Epithelial cell of prostate (primary cell): ENCODE measurements around the gene ZNF32.
"Not testable (repeated sequence)": the region's sequence is repeated elsewhere in the genome, so short reads cannot be mapped to it uniquely, and the experiment has no call there.

Experiments used
- DNase-seq: peaks from one replicate; pipeline ENCODE4 v3.0.0-alpha.2; 2011; ENCODE audit warnings: low read depth, low spot score
- H3K27ac ChIP-seq: fragments of 450-650 bp; 2 replicates; pipeline ENCODE4 v1.5.1; 2017; ENCODE audit warnings: mild to moderate bottlenecking

Gene ZNF32

DNA sequence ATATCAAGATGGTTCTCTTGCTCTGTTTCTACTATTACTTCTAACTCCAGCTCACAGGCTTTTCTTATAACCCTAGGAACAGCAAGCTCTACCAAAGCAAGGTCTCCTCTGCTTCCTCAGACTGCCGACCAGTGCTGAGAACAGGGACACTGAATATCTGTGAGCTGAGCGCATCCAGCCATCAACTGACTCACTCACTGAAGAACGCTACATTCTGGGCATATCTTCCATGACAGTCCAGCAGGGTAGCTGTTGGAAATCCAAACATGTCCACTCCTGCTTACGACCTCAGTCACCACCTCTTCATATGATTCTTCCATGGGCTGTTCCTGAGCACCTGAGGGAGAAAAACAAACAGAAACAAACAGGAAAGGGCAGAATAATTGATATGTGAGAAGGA, 2.8 kb downstream of the ZNF32 start:
- DNase-seq, result no peak
- H3K27ac ChIP-seq, result no peak overlapping the region

DNA sequence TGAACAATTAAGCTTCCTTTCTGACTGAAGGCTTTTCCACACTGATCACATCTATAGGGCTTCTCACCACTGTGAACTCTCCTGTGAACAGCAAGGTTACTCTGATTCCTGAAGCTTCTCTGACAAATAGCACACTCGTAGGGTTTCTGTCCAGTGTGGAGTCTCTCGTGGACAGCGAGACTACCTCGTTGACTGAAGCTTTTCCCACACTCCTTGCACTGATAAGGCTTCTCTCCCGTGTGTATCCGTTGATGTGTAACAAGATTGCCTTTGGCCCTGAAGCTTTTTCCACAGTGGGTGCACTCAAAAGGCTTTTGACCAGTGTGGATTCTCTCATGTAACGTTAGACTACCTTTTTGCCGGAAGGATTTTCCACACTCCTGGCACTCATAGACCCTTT, 4.4 kb downstream of the ZNF32 start:
- H3K27ac ChIP-seq, result no peak overlapping the region
- DNase-seq, result no peak

DNA sequence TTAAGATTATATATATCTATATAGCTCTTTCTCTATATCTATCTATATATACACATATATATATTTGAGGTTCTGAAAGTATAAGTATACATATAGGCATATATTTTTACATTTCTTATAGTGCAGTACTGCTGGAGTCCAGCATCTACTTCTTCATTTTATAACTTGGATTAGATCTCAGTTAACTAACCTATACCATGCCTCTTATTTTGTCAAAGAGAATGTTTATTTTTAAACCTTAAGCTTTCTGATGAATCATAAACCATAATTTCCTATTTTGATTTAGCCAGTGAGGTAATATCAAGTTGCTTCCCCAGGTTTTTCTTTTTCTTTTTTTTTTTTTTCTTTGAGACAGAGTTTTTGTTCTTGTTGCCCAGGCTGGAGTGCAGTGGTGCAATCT, 8.1 kb downstream of the ZNF32 start:
- no peak for DNase-seq
- no peak overlapping the region for H3K27ac ChIP-seq

DNA sequence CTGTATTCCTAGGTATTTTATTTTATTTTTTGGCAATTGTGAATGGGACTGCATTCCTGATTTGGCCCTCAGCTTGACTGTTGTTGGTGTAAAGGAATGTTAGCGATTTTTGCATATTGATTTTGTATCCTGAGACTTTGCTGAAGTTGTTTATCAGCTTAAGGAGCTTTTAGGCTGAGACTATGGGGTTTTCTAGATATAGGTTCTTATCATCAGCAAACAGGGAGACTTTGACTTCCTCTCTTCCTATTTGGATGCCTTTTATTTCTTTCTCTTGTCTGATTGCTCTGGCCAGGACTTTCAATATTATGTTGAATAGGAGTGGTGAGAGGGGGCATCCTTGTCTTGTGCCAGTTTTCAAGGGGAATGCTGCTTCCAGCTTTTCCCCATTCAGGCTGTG, 12.9 kb downstream of the ZNF32 start:
- DNase-seq, H3K27ac ChIP-seq: not testable (repeated sequence)

DNA sequence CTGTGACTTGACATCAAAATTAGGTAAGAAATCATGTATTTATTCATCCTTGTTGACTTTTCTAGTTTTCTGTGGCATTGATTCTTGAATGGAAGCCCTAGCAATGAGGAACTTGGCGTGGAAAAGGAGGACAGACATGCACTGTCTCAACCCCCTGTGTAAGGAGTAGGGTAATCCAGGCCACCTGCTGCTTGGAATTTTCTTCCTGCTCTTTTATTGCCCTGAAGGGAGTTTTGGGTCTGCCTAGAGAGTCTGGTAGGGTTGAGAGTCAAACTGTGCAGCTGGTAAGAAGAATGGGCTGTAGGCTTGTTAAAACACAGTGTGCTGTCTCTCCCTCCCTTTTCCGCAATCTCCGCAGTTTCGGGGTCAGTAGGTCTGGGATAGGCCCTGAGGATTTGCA, 19.7 kb downstream of the ZNF32 start:
- no peak overlapping the region for H3K27ac ChIP-seq
- no peak for DNase-seq

DNA sequence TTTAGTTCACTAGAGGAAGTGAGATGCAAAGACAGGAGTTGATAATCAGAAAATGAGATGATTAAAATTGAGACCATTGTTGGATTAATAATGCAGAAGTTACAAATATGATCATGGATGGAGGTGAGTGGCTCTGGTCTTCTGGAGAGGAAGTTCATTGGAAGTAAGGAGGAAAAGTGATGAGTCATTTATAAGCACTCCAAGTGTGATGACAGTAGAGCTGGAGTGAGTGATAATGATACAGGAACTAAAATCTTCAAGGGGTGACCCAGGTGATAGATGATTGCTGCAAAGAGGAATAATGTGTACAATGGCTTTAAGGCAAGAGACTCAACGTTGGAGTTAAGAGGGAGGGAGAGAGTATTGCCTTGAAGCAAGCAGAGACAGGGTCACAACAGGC, 20.7 kb downstream of the ZNF32 start:
- no peak for DNase-seq
- H3K27ac ChIP-seq, result no peak overlapping the region

DNA sequence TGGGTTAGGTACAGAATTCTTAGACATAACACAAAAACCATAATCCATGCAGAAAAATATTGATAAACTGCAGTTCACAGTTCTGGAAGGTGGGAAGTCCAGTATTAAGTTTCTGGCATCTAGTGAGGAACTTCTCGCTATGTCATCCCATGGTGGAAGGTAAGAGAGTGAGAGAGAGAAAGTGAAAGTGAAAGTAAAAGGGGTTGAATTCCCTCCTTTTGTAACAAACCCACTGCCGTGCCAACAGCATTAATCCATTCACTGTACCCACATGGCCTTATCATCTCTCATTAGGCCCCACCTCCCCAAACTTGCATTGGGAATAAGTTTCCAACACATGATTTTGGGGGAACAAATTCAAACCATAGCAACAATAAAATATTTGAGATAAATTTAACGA, 25.3 kb downstream of the ZNF32 start:
- no peak for DNase-seq

DNA sequence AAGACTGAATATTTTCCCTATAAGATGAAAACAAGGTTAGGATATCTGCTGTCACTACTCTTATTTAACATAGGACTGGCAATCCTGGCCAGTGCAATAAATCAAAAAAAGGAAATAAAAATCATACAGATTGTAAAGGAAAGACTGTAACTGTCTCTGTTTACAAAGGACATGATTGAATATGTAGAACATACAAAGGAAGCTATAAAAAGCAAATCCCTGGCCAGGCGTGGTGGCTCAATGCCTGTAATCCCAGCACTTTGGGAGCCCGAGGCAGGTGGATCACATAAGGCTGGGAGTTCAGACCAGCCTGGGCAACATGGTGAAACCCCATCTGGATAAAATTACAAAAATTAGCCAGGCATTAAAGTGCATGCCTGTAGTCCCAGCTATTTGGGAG, 26.6 kb downstream of the ZNF32 start:
- no peak overlapping the region for H3K27ac ChIP-seq
- DNase-seq, result no peak

More for the DNA sequence above, 25.3 kb downstream of the ZNF32 start:
- no peak overlapping the region for H3K27ac ChIP-seq

DNA sequence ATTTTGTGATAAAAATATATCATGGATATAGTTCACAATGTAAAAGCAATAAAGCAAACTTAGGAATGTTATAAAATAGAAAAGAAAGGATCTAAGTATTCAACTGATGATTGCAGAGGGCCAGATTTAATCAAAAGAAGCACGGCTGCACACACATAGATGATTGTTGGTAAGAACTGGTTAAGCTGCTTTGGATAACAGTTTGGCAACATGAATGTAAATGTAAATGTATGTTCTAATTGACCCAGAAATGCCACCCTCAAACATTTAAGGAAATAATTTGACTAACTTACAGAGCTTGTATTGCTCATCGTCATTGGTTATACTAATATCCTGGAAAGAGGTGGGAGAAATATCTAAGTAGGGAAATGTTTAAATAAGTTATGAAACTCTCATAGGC, 29.3 kb downstream of the ZNF32 start:
- no peak for DNase-seq
- no peak overlapping the region for H3K27ac ChIP-seq

DNA sequence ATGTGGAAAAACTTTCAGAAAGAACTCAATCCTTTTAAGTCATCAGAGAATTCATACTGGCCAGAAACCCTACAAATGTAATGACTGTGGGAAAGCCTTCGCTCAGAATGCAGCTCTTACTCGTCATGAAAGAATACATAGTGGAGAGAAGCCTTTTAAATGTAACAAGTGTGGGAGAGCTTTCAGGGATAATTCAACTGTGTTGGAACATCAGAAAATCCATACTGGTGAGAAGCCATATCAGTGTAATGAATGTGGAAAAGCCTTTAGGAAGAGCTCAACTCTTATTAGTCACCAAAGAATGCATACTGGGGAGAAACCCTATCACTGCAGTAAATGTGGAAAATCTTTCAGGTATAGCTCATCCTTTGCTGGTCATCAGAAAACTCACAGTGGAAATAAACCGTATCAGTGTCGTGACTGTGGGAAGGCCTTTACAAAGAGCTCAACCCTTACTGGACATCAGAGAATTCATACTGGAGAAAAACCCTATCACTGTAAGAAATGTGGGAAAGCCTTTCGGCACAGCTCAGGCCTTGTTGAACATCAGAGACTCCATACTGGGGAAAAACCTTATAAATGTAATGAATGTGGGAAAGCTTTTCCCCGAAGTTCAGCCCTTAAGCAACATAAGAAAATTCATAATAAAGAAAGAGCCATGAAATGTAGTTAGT, 31.8 kb downstream of the ZNF32 start:
- no peak for DNase-seq
- no peak overlapping the region for H3K27ac ChIP-seq

DNA sequence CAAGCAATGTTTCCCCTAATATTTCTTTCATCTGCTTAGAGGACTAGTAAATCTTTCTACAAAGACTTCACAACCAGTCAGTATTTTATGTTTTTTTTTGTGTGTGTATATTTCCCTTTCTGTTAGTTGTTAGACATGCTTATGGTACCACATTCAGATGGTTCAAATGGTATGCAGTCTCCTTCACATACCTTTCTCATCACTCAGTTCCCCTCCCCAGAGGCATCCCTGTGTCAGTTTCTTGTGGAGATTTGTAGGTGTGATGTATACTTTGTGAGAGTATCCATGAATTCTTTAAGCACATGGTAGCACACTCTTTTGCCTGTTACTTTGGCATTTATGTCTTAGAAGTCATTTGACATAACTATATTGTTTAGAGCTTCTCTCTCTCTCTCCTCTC, 38.0 kb downstream of the ZNF32 start:
- DNase-seq, result no peak

DNA sequence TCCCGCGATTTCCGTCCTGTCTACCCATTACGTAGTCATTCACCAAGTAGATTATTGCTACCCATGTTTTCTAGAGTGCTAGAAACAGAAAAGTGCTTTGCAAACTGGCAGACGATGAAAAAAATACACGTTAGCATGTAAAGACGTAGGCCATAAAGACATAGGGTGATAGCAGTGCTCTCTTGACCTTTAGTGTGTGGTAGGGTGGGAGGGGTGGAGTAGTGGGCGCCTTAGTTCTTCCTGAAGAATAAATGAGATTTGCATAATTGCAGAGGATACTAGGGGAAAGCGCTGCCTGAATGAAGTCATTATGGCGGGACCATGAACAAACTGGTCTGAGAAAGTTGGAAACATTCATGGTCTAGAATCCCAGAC, 41.5 kb downstream of the ZNF32 start:
- no peak overlapping the region for H3K27ac ChIP-seq
- DNase-seq, result no peak

More for the DNA sequence above, 38.0 kb downstream of the ZNF32 start:
- peak overlapping the region; percentile 13 for H3K27ac ChIP-seq

DNA sequence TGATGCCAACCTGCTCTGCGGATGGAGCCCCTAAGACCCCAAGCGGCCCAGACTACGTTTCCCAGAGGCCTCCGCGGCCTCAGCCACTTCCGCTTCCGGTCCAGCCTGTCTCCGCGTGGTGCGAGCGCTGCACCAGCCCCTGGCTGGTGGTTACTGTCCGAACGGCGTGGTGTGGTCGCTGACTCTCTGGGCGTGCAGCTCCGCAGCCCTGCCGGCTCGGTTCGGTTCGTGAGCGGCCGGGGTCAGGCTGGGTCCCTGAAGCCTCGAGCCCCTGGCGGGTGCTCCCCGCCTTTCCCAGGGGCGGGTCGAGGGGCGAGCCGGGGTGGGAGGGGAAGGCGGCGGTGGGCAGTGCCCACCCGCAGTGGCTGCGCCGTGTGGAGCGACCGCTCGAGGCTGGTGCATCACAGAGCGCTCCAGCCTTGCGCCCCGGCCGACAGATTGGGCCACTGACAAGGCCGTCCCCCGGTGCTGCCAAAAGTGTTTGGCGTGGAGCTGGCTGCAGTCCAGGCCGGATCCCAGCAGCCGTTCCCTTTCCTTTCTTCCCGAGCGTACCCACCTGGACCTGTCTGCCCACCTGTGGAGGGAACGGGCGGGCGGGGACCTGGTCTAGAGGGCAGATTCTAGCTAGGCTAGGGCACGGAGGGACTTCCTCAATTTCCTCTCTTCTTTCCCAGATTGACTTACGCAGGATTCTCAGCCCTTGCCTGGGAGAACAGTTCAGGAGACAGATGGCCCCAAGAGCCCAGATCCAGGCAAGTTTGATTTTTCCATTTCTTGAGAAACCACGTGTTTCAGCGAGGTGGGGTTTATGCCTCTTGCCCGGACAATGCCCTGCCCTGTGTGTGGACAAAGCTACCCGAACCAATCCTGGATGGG, 42.1 kb downstream of the ZNF32 start, which contains the start of gene ZNF485:
Gene ZNF485 (plus strand): TSS at position 116 of the 876 bp plus-strand sequence. CDS start 613 bp downstream, at position 729.
- peak within 1 kb of the TSS; percentile 20 for H3K27ac ChIP-seq
- DNase-seq, result no peak

DNA sequence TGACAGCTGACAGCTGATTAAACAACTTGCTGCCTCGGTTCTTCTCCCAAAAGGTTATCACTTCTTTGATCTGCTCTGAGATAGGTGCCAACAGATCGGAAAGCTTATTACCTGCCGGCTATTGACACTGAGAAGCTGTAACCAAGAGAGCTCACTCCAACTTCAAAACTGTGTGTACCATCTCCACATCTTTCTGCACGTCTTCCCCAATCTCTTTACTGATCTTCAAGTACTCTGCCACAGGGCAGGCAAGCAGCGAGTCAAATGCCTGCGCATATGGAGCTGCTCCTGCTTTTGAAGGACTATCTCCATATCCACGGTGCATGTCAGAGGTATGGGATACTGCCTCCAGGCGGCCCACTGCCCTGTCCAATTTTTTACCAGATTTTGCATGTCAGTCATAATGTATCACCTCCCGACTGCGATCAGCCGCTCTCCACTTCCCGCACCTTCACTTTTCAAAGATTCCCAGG, 42.8 kb downstream of the ZNF32 start:
- no peak overlapping the region for H3K27ac ChIP-seq
- DNase-seq, result no peak

DNA sequence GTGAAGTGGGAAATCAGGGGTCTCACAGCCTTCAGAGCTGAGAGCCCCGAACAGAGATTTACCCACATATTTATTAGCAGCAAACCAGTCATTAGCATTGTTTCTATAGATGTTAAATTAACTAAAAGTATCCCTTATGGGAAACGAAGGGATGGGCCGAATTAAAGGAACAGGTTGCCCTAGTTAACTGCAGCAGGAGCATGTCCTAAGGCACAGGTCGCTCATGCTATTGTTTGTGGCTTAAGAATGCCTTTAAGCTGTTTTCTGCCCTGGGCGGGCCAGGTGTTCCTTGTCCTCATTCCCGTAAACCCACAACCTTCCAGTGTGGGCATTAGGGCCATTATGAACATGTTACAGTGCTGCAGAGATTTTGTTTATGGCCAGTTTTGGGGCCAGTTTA, 47.1 kb downstream of the ZNF32 start:
- DNase-seq, H3K27ac ChIP-seq: not testable (repeated sequence)

DNA sequence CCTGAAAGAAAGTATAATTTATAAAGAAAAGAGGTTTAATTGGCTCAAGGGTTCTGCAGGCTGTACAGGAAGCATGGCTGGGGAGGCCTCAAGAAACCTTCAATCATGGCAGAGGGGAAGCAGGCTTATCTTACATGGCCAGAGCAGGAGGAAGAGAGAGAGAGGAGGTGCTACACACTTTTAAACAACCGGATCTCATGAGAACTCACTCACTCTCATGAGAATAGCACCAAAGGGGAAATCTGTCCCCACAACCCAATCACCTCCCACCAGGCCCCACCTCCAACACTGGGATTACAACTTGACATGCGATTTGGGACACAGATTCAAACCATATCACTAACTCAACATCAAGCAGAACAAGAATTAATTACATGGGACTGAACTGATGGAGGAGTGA, 49.3 kb downstream of the ZNF32 start:
- H3K27ac ChIP-seq, result no peak overlapping the region
- no peak for DNase-seq

DNA sequence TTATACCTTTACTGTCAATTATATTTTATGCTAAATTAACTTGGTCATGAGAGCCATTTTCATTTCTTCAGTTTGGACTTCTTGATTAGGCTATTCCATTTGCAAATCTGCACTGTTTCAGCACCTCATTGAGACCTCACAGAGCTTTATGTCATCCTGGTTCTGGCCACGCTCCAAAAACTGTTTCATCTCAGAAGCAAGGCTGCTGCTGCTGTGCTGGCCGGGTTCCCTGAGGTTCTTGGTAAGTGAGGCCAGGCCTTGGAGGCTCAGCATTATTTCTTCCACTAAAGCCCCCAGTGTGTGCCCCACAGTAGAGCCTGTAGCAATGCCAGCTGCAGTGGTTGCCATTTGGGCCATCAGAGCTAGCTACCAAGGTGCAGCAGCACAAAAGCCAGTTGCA, 50.2 kb downstream of the ZNF32 start:
- no peak for DNase-seq
- no peak overlapping the region for H3K27ac ChIP-seq

DNA sequence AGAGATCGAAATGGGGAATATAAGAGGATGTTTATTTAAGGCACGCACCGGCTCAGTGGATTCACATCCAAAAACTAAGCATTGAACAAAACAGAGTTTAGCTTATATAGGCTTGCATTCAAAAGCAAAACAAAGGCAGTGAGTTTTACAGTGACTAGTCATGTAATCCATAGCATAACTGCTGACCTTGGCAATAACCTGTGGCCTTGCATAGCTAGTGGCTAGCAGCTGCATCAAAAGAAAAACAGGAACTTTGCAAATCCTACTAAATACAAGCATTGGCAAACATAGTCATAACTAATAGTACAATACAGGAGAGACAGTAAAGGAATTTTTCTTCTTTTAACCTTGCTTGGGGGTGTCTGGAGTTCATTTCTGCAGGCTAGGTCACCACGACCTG, 52.1 kb downstream of the ZNF32 start:
- DNase-seq, result no peak
- H3K27ac ChIP-seq, result no peak overlapping the region

DNA sequence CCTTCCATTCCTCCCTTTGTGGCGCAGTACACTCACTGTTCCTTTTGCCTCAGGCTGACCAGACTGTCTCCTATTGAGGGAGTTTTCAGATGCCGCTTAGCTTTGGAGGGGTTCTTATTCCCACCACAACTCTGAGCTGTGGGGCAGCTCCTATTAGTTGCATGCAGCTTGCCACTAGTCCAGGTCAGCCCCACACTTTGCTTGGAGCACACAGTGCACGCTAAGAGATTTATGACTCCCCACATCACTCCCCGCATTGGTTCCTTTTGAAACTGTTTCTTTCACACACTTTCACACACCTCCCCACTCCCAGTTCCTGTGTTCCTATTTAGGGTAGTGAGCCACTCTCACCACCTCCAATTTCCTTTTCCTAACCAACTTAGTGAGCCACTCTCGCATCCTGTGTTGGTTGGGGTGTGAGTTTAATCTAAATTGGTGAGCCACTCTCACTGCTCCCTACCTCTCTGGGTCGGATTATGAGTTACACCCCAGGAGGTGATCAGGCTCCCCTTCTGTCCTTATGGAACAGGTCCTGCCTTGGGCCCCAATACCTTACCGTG, 52.9 kb downstream of the ZNF32 start:
- no peak overlapping the region for H3K27ac ChIP-seq
- no peak for DNase-seq

DNA sequence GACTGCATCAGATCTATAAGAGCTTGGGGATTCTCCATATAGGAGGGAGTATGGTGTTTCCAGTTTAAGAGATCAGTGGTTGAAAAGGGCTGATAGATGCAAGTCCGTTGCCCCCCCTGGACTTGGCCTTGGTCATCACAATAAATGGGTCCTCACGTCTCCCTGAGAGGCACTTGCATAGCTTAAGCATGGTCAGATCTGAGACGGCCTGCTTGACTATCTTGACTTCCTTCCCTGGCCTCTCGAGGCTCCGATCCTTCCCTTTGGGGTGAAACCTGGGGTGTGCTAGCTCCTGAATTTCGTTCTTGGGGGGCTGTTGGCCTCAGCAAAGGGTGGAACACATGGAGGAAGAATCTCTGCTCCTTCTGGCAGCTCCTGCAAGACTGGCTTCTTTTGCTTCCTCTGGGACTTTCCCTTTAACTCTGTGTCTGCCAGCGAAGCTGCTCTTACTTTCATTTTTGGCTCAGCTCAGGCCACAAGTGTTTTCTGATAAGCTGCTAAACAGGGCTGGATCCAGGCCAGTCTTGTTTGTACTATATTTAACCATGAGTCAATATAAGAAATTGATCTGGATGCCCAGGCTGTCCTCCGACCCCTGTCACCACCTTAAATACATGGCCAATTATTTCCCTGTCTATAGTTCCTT, 53.6 kb downstream of the ZNF32 start:
- no peak overlapping the region for H3K27ac ChIP-seq
- DNase-seq, result no peak
